HCT116 (cell line): ENCODE measurements around the gene BECN2.

Experiments
- ATF3 ChIP-seq: IDR thresholded peaks from 2 replicates; pipeline ENCODE4 v1.6.1; 2012
- CTCF ChIP-seq, 3 experiments: fragments of 200-600 bp in 1 of 3; sonication (generic) in 1 of 3; IDR thresholded peaks in 2 of 3; conservative IDR thresholded peaks in 1 of 3; 2 replicates each; pipeline ENCODE4 v1.5.1; 2012 to 2017; ENCODE audit warnings: low read depth in 2 of 3, low read length in 2 of 3, antibody characterized with exemption in 1 of 3, borderline replicate concordance in 1 of 3, control low read depth in 1 of 3, mild to moderate bottlenecking in 1 of 3, mixed read lengths in 1 of 3, mixed run types in 1 of 3, moderate library complexity in 1 of 3; ENCODE audit not compliant: insufficient read depth in 1 of 3
- EZH2 ChIP-seq: fragments of 200-600 bp; sonication (generic); IDR thresholded peaks from 2 replicates; pipeline ENCODE4 v1.6.1; 2017; ENCODE audit warnings: antibody characterized with exemption, mixed run types
- EZH2phosphoT487 ChIP-seq: fragments of 200-600 bp; IDR thresholded peaks from 2 replicates; pipeline ENCODE4 v1.6.1; 2018; ENCODE audit warnings: antibody characterized with exemption, borderline replicate concordance
- MAX ChIP-seq: IDR thresholded peaks from 2 replicates; pipeline ENCODE4 v1.6.1; 2012
- POLR2A ChIP-seq: IDR thresholded peaks from 2 replicates; pipeline ENCODE4 v1.7.0; 2011; ENCODE audit warnings: borderline replicate concordance; ENCODE audit not compliant: insufficient read depth, insufficient read length; ENCODE audit errors: extremely low read depth
- RAD21 ChIP-seq: IDR thresholded peaks from 2 replicates; pipeline ENCODE4 v1.6.1; 2012; ENCODE audit warnings: low read depth, mild to moderate bottlenecking
- REST ChIP-seq: IDR thresholded peaks from 2 replicates; pipeline ENCODE4 v1.6.1; 2012; ENCODE audit warnings: low read depth
- SP1 ChIP-seq: IDR thresholded peaks from 2 replicates; pipeline ENCODE4 v1.6.1; 2012; ENCODE audit warnings: low read depth
- TCF7L2 ChIP-seq: IDR thresholded peaks from 2 replicates; pipeline ENCODE4 v1.7.0; 2011; ENCODE audit warnings: borderline replicate concordance, inconsistent platforms; ENCODE audit not compliant: insufficient read depth, insufficient read length; ENCODE audit errors: extremely low read depth
- YY1 ChIP-seq: IDR thresholded peaks from 2 replicates; pipeline ENCODE4 v1.6.1; 2011; ENCODE audit warnings: low read length, low read depth, moderate library complexity, mild to moderate bottlenecking; ENCODE audit not compliant: insufficient replicate concordance; ENCODE audit errors: extremely low read depth

- TF ChIP-seq RAD21, result no peak
- no peak for TF ChIP-seq SP1
- no peak for TF ChIP-seq CTCF (IDR thresholded peaks at IDR 0.05 in 2 of 3, conservative IDR thresholded peaks at IDR 0.05 in 1 of 3; ENCODE audit: borderline replicate concordance in 1 of 3, insufficient read depth in 1 of 3, low read depth in 2 of 3, low read length in 2 of 3)
- TF ChIP-seq MAX, result no peak
- TF ChIP-seq EZH2phosphoT487, result no peak
- no peak for TF ChIP-seq YY1
- TF ChIP-seq ATF3, result no peak
- no peak for TF ChIP-seq POLR2A
- TF ChIP-seq EZH2, result no peak
- TF ChIP-seq REST, result no peak
- TF ChIP-seq TCF7L2, result no peak
Observed at GRCh38 chr1:241962153-241962552, 4.6 kb downstream of the BECN2 start.
